Stimulated activated CD8-positive, alpha-beta memory T cell treated with anti-CD3 and anti-CD28 coated beads, Interleukin-12 subunit alpha, Interleukin-12 subunit beta, amount 100 ng/mL, for 4 hours (primary cell): ENCODE data around the gene PSMD8.
"Not testable (repeated sequence)": the region's sequence is repeated elsewhere in the genome, so short reads cannot be mapped to it uniquely, and the experiment has no call there.

Experiments used
- DNase-seq: peaks from one replicate; pipeline ENCODE4 v3.0.0-alpha.2; 2020; ENCODE audit warnings: low read depth

Gene PSMD8

GRCh38 chr19:38411041-38411712 lies 36.8 kb downstream of the PSMD8 start:
- no peak for DNase-seq

GRCh38 chr19:38411898-38412297 lies 37.5 kb downstream of the PSMD8 start:
- DNase-seq = not testable (repeated sequence)

- DNase-seq = no peak
These were observed 38.1 kb downstream of the PSMD8 start for GRCh38 chr19:38412491-38412890.

- no peak for DNase-seq
These were observed 38.6 kb downstream of the PSMD8 start for GRCh38 chr19:38412961-38413360.

- no peak for DNase-seq
These were observed 39.0 kb downstream of the PSMD8 start for GRCh38 chr19:38413416-38413815.

GRCh38 chr19:38417146-38417543 lies 42.8 kb downstream of the PSMD8 start:
- DNase-seq = no peak

- DNase-seq = peak; percentile 19
These were observed 43.5 kb downstream of the PSMD8 start for GRCh38 chr19:38417544-38418506.

- DNase-seq = no peak
These were observed 46.6 kb downstream of the PSMD8 start for GRCh38 chr19:38420935-38421334.

GRCh38 chr19:38421856-38422255 lies 47.5 kb downstream of the PSMD8 start:
- DNase-seq = no peak

- no peak for DNase-seq
These were observed 48.1 kb downstream of the PSMD8 start for GRCh38 chr19:38422438-38422837.

GRCh38 chr19:38424272-38424671 lies 49.9 kb downstream of the PSMD8 start:
- DNase-seq = no peak

GRCh38 chr19:38425222-38425809 lies 50.9 kb downstream of the PSMD8 start:
- DNase-seq = no peak

GRCh38 chr19:38425810-38426466 lies 51.6 kb downstream of the PSMD8 start, which contains the start of gene RASGRP4:
Gene RASGRP4, minus strand, starts transcription at chr19:38426219. Its CDS starts 128 bp downstream, at chr19:38426091.
- no peak for DNase-seq

GRCh38 chr19:38427035-38427677 lies 52.8 kb downstream of the PSMD8 start:
- not testable (repeated sequence) for DNase-seq

- DNase-seq = no peak
These were observed 54.9 kb downstream of the PSMD8 start for GRCh38 chr19:38429055-38429810.

GRCh38 chr19:38429811-38430156 lies 55.4 kb downstream of the PSMD8 start:
- DNase-seq = no peak

GRCh38 chr19:38430931-38431330 lies 56.6 kb downstream of the PSMD8 start:
- DNase-seq = no peak

GRCh38 chr19:38433268-38433733 lies 58.9 kb downstream of the PSMD8 start, which contains the start of gene RYR1:
Gene RYR1, plus strand, starts transcription at chr19:38433691. Its CDS starts 139 bp downstream, at chr19:38433830.
- DNase-seq = no peak
